K562 (cell line): ENCODE data around the gene ZNF138. TPM values are rescaled to one million over a fixed set of nuclear protein-coding genes. Genes with fewer than 3 reads are reported as not detected.

Experiments used
- ATAC-seq: fragments of 200-7000 bp; cut with Tn5 transposase; 3 replicates; pipeline ENCODE4 v1.9.1; 2020; ENCODE audit warnings: moderate library complexity
- BruUV-seq: library from RNA; stranded (reverse); fragments of 400-500 nt; replicated peaks from 2 replicates; lab custom pipeline; 2021; lab: Mats Ljungman, UMichigan
- CTCF ChIA-PET: fragments of 300-600 bp; formaldehyde crosslinking; extraction: SDS; loops from one replicate; lab custom pipeline; 2021; ENCODE audit warnings: low intra/inter-chr PET ratio; lab: Yijun Ruan, JAX
- POLR2A ChIA-PET: fragments of 300-600, 350-650 bp; sonication (Branson Sonifier 250); formaldehyde crosslinking; extraction: SDS; loops from one replicate; lab custom pipeline; 2021; ENCODE audit warnings: antibody characterized with exemption, inconsistent platforms; lab: Yijun Ruan, JAX
- DNase-seq, 4 experiments: peaks; one replicate each; pipeline versions ENCODE4 v3.0.0 to v3.0.0-alpha.2; 2011 to 2018; ENCODE audit warnings: low spot score in 3 of 4, mixed read lengths in 3 of 4; ENCODE audit errors: extremely low read depth in 1 of 4
- FAIRE-seq: peaks from 2 replicates; lab custom pipeline; 2011; peaks lifted over from hg19 to GRCh38; lab: Jason Lieb, UNC
- H2AFZ ChIP-seq: 2 replicates; pipeline ENCODE4 v1.6.0; 2011; ENCODE audit warnings: low read depth, low read length, control low read depth, inconsistent platforms
- H3K27ac ChIP-seq: fragments of 200-600 bp; 3 replicates; pipeline ENCODE4 v1.8.0; 2011; ENCODE audit warnings: low read depth, mild to moderate bottlenecking, control low read depth, inconsistent platforms, low read length, moderate library complexity, mixed read lengths; ENCODE audit errors: extremely low read depth
- H3K27me3 ChIP-seq, 2 experiments: fragments of 300-600 bp in 1 of 2; 2 replicates in 1 of 2; 3 replicates in 1 of 2; pipeline versions ENCODE4 v1.6.0 to v1.8.0; 2011; ENCODE audit warnings: inconsistent platforms in 2 of 2, low read length in 2 of 2, mild to moderate bottlenecking in 1 of 2, mixed read lengths in 1 of 2, moderate library complexity in 1 of 2; ENCODE audit not compliant: control insufficient read depth in 2 of 2, insufficient read depth in 2 of 2
- H3K36me3 ChIP-seq: fragments of 300-600 bp; 3 replicates; pipeline ENCODE4 v1.8.0; 2011; ENCODE audit warnings: mild to moderate bottlenecking, low read length, inconsistent platforms; ENCODE audit not compliant: control insufficient read depth, insufficient read depth
- H3K4me1 ChIP-seq, 2 experiments: fragments of 200-600 bp in 1 of 2; replicated peaks in 1 of 2; 2 replicates in 1 of 2; 3 replicates in 1 of 2; pipeline versions ENCODE4 v1.5.1 to v1.8.0; 2011; ENCODE audit warnings: inconsistent platforms in 2 of 2, low read length in 2 of 2, mild to moderate bottlenecking in 1 of 2, mixed read lengths in 1 of 2, moderate library complexity in 1 of 2; ENCODE audit not compliant: control insufficient read depth in 2 of 2, insufficient read depth in 2 of 2
- H3K4me2 ChIP-seq: 2 replicates; pipeline ENCODE4 v1.6.1; 2011; ENCODE audit warnings: low read length, control low read depth, inconsistent platforms, mixed read lengths; ENCODE audit not compliant: insufficient read depth
- H3K4me3 ChIP-seq: fragments of 200-600 bp; sonication (generic), shearing (Covaris generic); 2 replicates; pipeline ENCODE4 v1.5.1; 2016; ENCODE audit warnings: control low read depth, inconsistent platforms
- H3K79me2 ChIP-seq: fragments of 200-600 bp; 3 replicates; pipeline ENCODE4 v1.8.0; 2011; ENCODE audit warnings: low read length, inconsistent platforms; ENCODE audit not compliant: control insufficient read depth, insufficient read depth
- H3K9ac ChIP-seq, 2 experiments: 2 replicates each; pipeline versions ENCODE4 v1.6.0 to v1.6.1; 2011; ENCODE audit warnings: low read depth in 2 of 2, low read length in 2 of 2, control low read depth in 1 of 2, inconsistent platforms in 1 of 2, mild to moderate bottlenecking in 1 of 2, mixed read lengths in 1 of 2; ENCODE audit not compliant: insufficient read depth in 1 of 2
- H3K9me1 ChIP-seq: one replicate; pipeline ENCODE4 v1.6.0; 2011; ENCODE audit warnings: inconsistent platforms, mild to moderate bottlenecking, low read length, moderate library complexity; ENCODE audit not compliant: control insufficient read depth, insufficient read depth
- H3K9me3 ChIP-seq: replicated peaks from 2 replicates; pipeline ENCODE4 v1.5.1; 2011; ENCODE audit warnings: low read depth, low read length, inconsistent platforms; ENCODE audit not compliant: control insufficient read depth, insufficient read depth
- H4K20me1 ChIP-seq: replicated peaks from 2 replicates; pipeline ENCODE4 v1.6.1; 2011; ENCODE audit warnings: low read length, inconsistent platforms, mixed read lengths; ENCODE audit not compliant: control insufficient read depth, insufficient read depth
- ARID1B ChIP-seq: fragments of 450-650 bp; IDR thresholded peaks from 2 replicates; pipeline ENCODE4 v1.6.1; 2016; ENCODE audit warnings: antibody characterized with exemption, mild to moderate bottlenecking, inconsistent platforms
- CHCHD3 ChIP-seq: fragments of 250-450 bp; sonication (Bioruptor Pico); IDR thresholded peaks from 2 replicates; pipeline ENCODE4 v2.1.2; 2022; ENCODE audit warnings: mild to moderate bottlenecking
- KLF16 ChIP-seq: IDR thresholded peaks from 2 replicates; pipeline ENCODE4 v1.6.1; 2016; ENCODE audit warnings: antibody characterized with exemption
- MCM7 ChIP-seq, 2 experiments: fragments of 450-650 bp; IDR thresholded peaks; 2 replicates each; pipeline ENCODE4 v1.6.1; 2016 to 2018
- SMARCE1 ChIP-seq: fragments of 450-650 bp; IDR thresholded peaks from 2 replicates; pipeline ENCODE4 v1.7.1; 2016; ENCODE audit warnings: mild to moderate bottlenecking
- SOX6 ChIP-seq: fragments of 450-650 bp; IDR thresholded peaks from 2 replicates; pipeline ENCODE4 v1.6.1; 2014; ENCODE audit warnings: mild to moderate bottlenecking
- TEAD4 ChIP-seq, 2 experiments: sonication (generic) in 1 of 2; formaldehyde crosslinking in 1 of 2; IDR thresholded peaks; 2 replicates each; pipeline versions ENCODE4 v1.6.1 to v1.8.0; 2012 to 2022; ENCODE audit warnings: borderline replicate concordance in 1 of 2, inconsistent platforms in 1 of 2, low read length in 1 of 2, mild to moderate bottlenecking in 1 of 2, missing genetic modification reagents in 1 of 2
- ZFP36 ChIP-seq: fragments of 150-350 bp; IDR thresholded peaks from 2 replicates; pipeline ENCODE4 v1.6.1; 2018; ENCODE audit warnings: low read length, low read depth; ENCODE audit not compliant: partially characterized antibody
- ZNF12 ChIP-seq: sonication (generic); formaldehyde crosslinking; IDR thresholded peaks from 2 replicates; pipeline ENCODE4 v1.4.0; 2020; ENCODE audit warnings: mild to moderate bottlenecking, missing genetic modification reagents
- ZNF318 ChIP-seq, 2 experiments: fragments of 450-650 bp; IDR thresholded peaks; 2 replicates each; pipeline ENCODE4 v1.6.1; 2016; ENCODE audit warnings: mild to moderate bottlenecking in 2 of 2, borderline replicate concordance in 1 of 2, low read depth in 1 of 2, moderate library complexity in 1 of 2
- ZNF561 ChIP-seq: fragments of 450-650 bp; formaldehyde crosslinking; conservative IDR thresholded peaks from 2 replicates; pipeline ENCODE4 v1.4.0; 2020; ENCODE audit warnings: mild to moderate bottlenecking, moderate library complexity
- ZNF589 ChIP-seq: fragments of 200-800 bp; sonication (Bioruptor generic); IDR thresholded peaks from 2 replicates; pipeline ENCODE4 v1.6.1; 2016; ENCODE audit warnings: low read depth, missing genetic modification characterization, missing compliant biosample characterization
- WGBS: fragments of 100-300 bp; shearing (Covaris generic); methylation state at CpG from one replicate; pipeline ENCODE4 v1.1.6; 2016; ENCODE audit warnings: low coverage, mixed read lengths; ENCODE audit not compliant: insufficient coverage; ENCODE audit errors: missing lambda C conversion rate; 5-methylcytosine and 5-hydroxymethylcytosine counted together
- in situ Hi-C: fragments of 300-500 bp; cut with MboI; formaldehyde crosslinking; loops from 4 replicates; pipeline ENCODE4 v1.15.0; 2018; ENCODE audit warnings: inconsistent platforms, mixed read lengths
- intact Hi-C: fragments of 100-400 bp; cut with micrococcal nuclease; formaldehyde crosslinking; loops from 2 replicates; pipeline ENCODE4 v1.14.2; 2022
- polyA plus RNA-seq, 8 experiments: library from polyadenylated mRNA; depleted of rRNA in 4 of 8; stranded (reverse) in 5 of 8; unstranded in 3 of 8; fragments of >200 nt; fragmentation: Nextera tagmentation in 2 of 8; fragmentation: Illumina TruSeq in 1 of 8; extraction: Ambion mirVana in 2 of 8; extraction: Trizol in 1 of 8; gene quantifications; 2 replicates each; pipeline versions ENCODE4 v1.2.1 to v1.2.3, GENCODE V29; 2011 to 2014; ENCODE audit warnings: inconsistent platforms in 1 of 8, missing spikeins in 1 of 8
- total RNA-seq, 7 experiments: library from RNA; depleted of rRNA in 6 of 7; stranded (reverse); fragments of >200 nt in 6 of 7; fragmentation: Illumina TruSeq in 2 of 7; extraction: Trizol in 2 of 7; gene quantifications; 2 replicates each; pipeline versions ENCODE4 v1.2.1 to v1.2.3, GENCODE V29; 2011 to 2021; ENCODE audit warnings: low replicate concordance in 1 of 7
- TF ChIP-seq, protein P1 (sequence below): sonication (generic); IDR thresholded peaks from 2 replicates; pipeline ENCODE4 v1.6.1; 2016

Gene ZNF138
- total and polyA plus RNA-seq, 9 of the 15 experiments (the other 6 are each of a cell fraction or from before 2014, with no cell fraction given) = 14.6 to 34.9 (median 22.6) TPM

- Histone ChIP-seq H4K20me1 (no peaks in the 10 kb centered on the region), H3K4me2 (peak overlapping the region; percentile 91), H3K79me2 (peaks cover 35% of the 10 kb centered on the region), H3K9me3 (no peaks in the 10 kb centered on the region), H2AFZ (peak overlapping the region; percentile 95), H3K36me3 (peaks cover 13% of the 10 kb centered on the region; the same call in 1 of the 3 replicates), H3K9ac (peak overlapping the region; percentile 47 to 82; a peak in 2 of 4 replicates), H3K4me3 (no peak overlapping the region), H3K4me1 (peaks cover 17 to 23% of the 10 kb centered on the region in 2 experiments; a peak in 4 of 5 replicates), H3K27ac (peak overlapping the region; percentile 88), H3K9me1 (no peaks in the 10 kb centered on the region), H3K27me3 (no peaks in the 10 kb centered on the region)
- CTCF ChIA-PET = no interaction called here
- FAIRE-seq (peak; percentile 73), ATAC-seq (peak; percentile 10), DNase-seq (peak in 2 of 4 experiments; percentile 17 to 67)
- in situ Hi-C loops = no loop called here
- POLR2A ChIA-PET = interaction anchor here (1.7 kb wide), 1 partner anchor 12 kb away, joined by 7 read pairs; no protein-coding TSS in a partner anchor
- intact Hi-C loops = no loop called here
- WGBS = 25% methylated on average over 4 of the region's 4 CpGs
- BruUV-seq = TSS peak; percentile 41
- no peak for TF ChIP-seq ZNF12 (CRISPR knock-in tag)
- TF ChIP-seq TEAD4 (IDR thresholded peaks at IDR 0.05; ENCODE audit: low read length) = 0 out of 2 replicates have a peak, but pooled peaks have one; percentile 53
- no peak for TF ChIP-seq TEAD4 (CRISPR knock-in tag; IDR thresholded peaks at IDR 0.05; ENCODE audit: borderline replicate concordance)
- 0 out of 2 replicates have a peak, but pooled peaks have one; percentile 8 for TF ChIP-seq SOX6
- TF ChIP-seq ZNF589 (CRISPR knock-in tag) = no peak
- TF ChIP-seq SMARCE1 = 0 out of 2 replicates have a peak, but pooled peaks have one; percentile 8
- no peak for TF ChIP-seq ZNF561 (CRISPR knock-in tag)
- TF ChIP-seq MCM7 (IDR thresholded peaks at IDR 0.05) = no peak
- TF ChIP-seq ZNF318 (IDR thresholded peaks at IDR 0.05; ENCODE audit: borderline replicate concordance in 1 of 2, low read depth in 1 of 2) = 0 out of 4 replicates have a peak, but pooled peaks of 1 of the 2 experiments have one; percentile 36
- TF ChIP-seq ARID1B = 0 out of 2 replicates have a peak, but pooled peaks have one; percentile 17
- peak; percentile 43 for TF ChIP-seq ZFP36
- TF ChIP-seq, protein P1, sequence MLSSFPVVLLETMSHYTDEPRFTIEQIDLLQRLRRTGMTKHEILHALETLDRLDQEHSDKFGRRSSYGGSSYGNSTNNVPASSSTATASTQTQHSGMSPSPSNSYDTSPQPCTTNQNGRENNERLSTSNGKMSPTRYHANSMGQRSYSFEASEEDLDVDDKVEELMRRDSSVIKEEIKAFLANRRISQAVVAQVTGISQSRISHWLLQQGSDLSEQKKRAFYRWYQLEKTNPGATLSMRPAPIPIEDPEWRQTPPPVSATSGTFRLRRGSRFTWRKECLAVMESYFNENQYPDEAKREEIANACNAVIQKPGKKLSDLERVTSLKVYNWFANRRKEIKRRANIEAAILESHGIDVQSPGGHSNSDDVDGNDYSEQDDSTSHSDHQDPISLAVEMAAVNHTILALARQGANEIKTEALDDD = peak; percentile 70; the same call in 1 of the 2 replicates
- 0 out of 2 replicates have a peak, but pooled peaks have one; percentile 17 for TF ChIP-seq KLF16
- no peak for TF ChIP-seq CHCHD3 (CRISPR knock-in tag)
Observed at GRCh38 chr7:64793106-64793755, 997 bp upstream of the ZNF138 start.
